ENCODE data around the gene MCFD2. TPM values are rescaled to one million over a fixed set of nuclear protein-coding genes. Genes with fewer than 3 reads are reported as not detected.

MCFD2 gene
- total RNA-seq, 1 donor from 2014 or later, result 111 TPM

- H4K20me1 ChIP-seq (ENCODE audit: low read depth), result no peaks in the 10 kb centered on the region
- no peak overlapping the region for H3K27ac Mint-ChIP-seq
- peaks cover 3% of the 10 kb centered on the region for H3K9me3 ChIP-seq (ENCODE audit: low read depth)
- peaks cover 18% of the 10 kb centered on the region for H3K36me3 Mint-ChIP-seq
- H3K27me3 Mint-ChIP-seq (ENCODE audit: insufficient read depth, low read depth), result peaks cover 8% of the 10 kb centered on the region
- no peaks in the 10 kb centered on the region for H3K79me2 ChIP-seq (ENCODE audit: low read depth)
- no peaks in the 10 kb centered on the region for H3K36me3 ChIP-seq
- H2AFZ ChIP-seq (replicated peaks), result no peak overlapping the region
- no peak overlapping the region for H3K4me2 ChIP-seq
- no peaks in the 10 kb centered on the region for H3K4me1 ChIP-seq
- H3K27me3 ChIP-seq, result no peaks in the 10 kb centered on the region
- no peak overlapping the region for H3K4me3 Mint-ChIP-seq
- H3K9me3 Mint-ChIP-seq, result peaks cover 21% of the 10 kb centered on the region
- H3K9ac ChIP-seq, result no peak overlapping the region
- H3K4me1 Mint-ChIP-seq, result peaks cover 2% of the 10 kb centered on the region
- H3F3A ChIP-seq (ENCODE audit: low read depth), result no peaks in the 10 kb centered on the region
- DNase-seq (ENCODE audit: low spot score), result no peak
- H3K4me3 ChIP-seq, result no peak overlapping the region
- no peak overlapping the region for H3K27ac ChIP-seq
- TF ChIP-seq EZH2 (IDR thresholded peaks at IDR 0.05), result no peak
- TF ChIP-seq EZH2phosphoT487 (IDR thresholded peaks at IDR 0.05), result no peak
- no peak for TF ChIP-seq CTCF (IDR thresholded peaks at IDR 0.05)
These were observed 9.0 kb upstream of the MCFD2 start for GRCh38 chr2:46924608-46925007.

- Mint-ChIP-seq H3K36me3 (peaks cover 18% of the 10 kb centered on the region), H3K4me1 (peaks cover 2% of the 10 kb centered on the region), H3K27me3 (ENCODE audit: insufficient read depth, low read depth) (peaks cover 8% of the 10 kb centered on the region), H3K9me3 (peaks cover 21% of the 10 kb centered on the region), H3K27ac (no peak overlapping the region), H3K4me3 (no peak overlapping the region)
- Histone ChIP-seq H2AFZ (replicated peaks) (no peak overlapping the region), H3K27ac (no peak overlapping the region), H3K4me3 (no peak overlapping the region), H3K27me3 (no peaks in the 10 kb centered on the region), H3K9ac (no peak overlapping the region), H3K79me2 (ENCODE audit: low read depth) (no peaks in the 10 kb centered on the region), H3K36me3 (no peaks in the 10 kb centered on the region), H3K4me1 (no peaks in the 10 kb centered on the region), H3K4me2 (no peak overlapping the region), H3K9me3 (ENCODE audit: low read depth) (peaks cover 3% of the 10 kb centered on the region), H4K20me1 (ENCODE audit: low read depth) (no peaks in the 10 kb centered on the region), H3F3A (ENCODE audit: low read depth) (no peaks in the 10 kb centered on the region)
- TF ChIP-seq CTCF (IDR thresholded peaks at IDR 0.05), result no peak
- no peak for TF ChIP-seq EZH2phosphoT487 (IDR thresholded peaks at IDR 0.05)
- TF ChIP-seq EZH2 (IDR thresholded peaks at IDR 0.05), result no peak
- DNase-seq (ENCODE audit: low spot score), result no peak
These were observed 8.4 kb upstream of the MCFD2 start for GRCh38 chr2:46924038-46924437.

GRCh38 chr2:46923041-46923528 lies 7.5 kb upstream of the MCFD2 start:
- Histone ChIP-seq H3K4me1 (no peaks in the 10 kb centered on the region), H3K79me2 (ENCODE audit: low read depth) (no peaks in the 10 kb centered on the region), H4K20me1 (ENCODE audit: low read depth) (no peaks in the 10 kb centered on the region), H3K4me2 (no peak overlapping the region), H3K9ac (no peak overlapping the region), H3K9me3 (ENCODE audit: low read depth) (peaks cover 3% of the 10 kb centered on the region), H3K27me3 (no peaks in the 10 kb centered on the region), H2AFZ (replicated peaks) (no peak overlapping the region), H3K36me3 (no peaks in the 10 kb centered on the region), H3K4me3 (no peak overlapping the region), H3F3A (ENCODE audit: low read depth) (no peaks in the 10 kb centered on the region), H3K27ac (no peak overlapping the region)
- no peak for DNase-seq (ENCODE audit: low spot score)
- Mint-ChIP-seq H3K4me1 (peaks cover 2% of the 10 kb centered on the region), H3K36me3 (peaks cover 17% of the 10 kb centered on the region), H3K4me3 (no peak overlapping the region), H3K27ac (no peak overlapping the region), H3K27me3 (ENCODE audit: insufficient read depth, low read depth) (peaks cover 8% of the 10 kb centered on the region), H3K9me3 (peaks cover 19% of the 10 kb centered on the region)
- TF ChIP-seq CTCF (IDR thresholded peaks at IDR 0.05) (no peak), EZH2 (IDR thresholded peaks at IDR 0.05) (no peak), EZH2phosphoT487 (IDR thresholded peaks at IDR 0.05) (no peak)

Measured in neural progenitor cell (in vitro differentiated cells).